PC-9 (cell line): ENCODE measurements around the gene COL16A1.

ENCODE experiments used
- CTCF ChIP-seq: fragments of 200-600 bp; sonication (generic); conservative IDR thresholded peaks from 2 replicates; pipeline ENCODE4 v1.6.1; 2017; ENCODE audit warnings: mixed run types, antibody characterized with exemption, mild to moderate bottlenecking, moderate library complexity
- EZH2 ChIP-seq: fragments of 200-600 bp; sonication (generic); IDR thresholded peaks from 2 replicates; pipeline ENCODE4 v1.8.0; 2017; ENCODE audit warnings: antibody characterized with exemption, low read depth

- TF ChIP-seq CTCF, result no peak
- no peak for TF ChIP-seq EZH2
These were observed 86.5 kb downstream of the COL16A1 start, which contains the start of gene HCRTR1 for GRCh38 chr1:31617218-31617915.
